HL-60/S4 (cell line): ENCODE measurements around the gene MEI1.
"Not testable (repeated sequence)": the region's sequence is repeated elsewhere in the genome, so short reads cannot be mapped to it uniquely, and the experiment has no call there.

Source experiments
- in situ Hi-C: fragments of 300-500 bp; cut with MboI; formaldehyde crosslinking; loops from 2 replicates; pipeline ENCODE4 v1.14.3; 2022; ENCODE audit warnings: low sequenced_read_pairs

MEI1 gene

GRCh38 chr22:41835462-41835861 lies 136.2 kb downstream of the MEI1 start:
- in situ Hi-C loops, result not testable (repeated sequence)

DNA sequence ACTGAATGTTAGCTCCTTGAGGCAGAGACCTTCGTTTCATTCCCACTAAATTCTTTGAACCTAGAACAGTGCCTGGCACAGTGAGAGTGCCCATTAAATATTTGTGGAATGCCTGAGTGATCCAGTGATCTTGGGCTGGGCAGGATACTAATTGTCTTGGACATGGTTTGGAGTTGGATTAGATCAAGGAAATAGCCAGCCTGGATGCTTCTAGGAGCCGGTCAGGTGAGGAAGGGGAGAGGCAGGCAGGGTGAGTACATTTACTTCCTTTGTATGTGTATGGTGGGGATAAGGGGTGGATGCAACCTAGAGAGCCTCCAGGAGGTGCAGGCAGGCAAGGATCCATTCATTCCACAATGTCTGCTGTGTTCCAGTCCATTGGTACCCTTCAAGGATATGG lies 137.2 kb downstream of the MEI1 start:
- in situ Hi-C loops, result no loop called here

- in situ Hi-C loops, result no loop called here
These were observed 139.7 kb downstream of the MEI1 start for GRCh38 chr22:41838842-41839618.

- in situ Hi-C loops, result no loop called here
These were observed 140.9 kb downstream of the MEI1 start for GRCh38 chr22:41840216-41840615.

GRCh38 chr22:41841085-41841712 lies 141.9 kb downstream of the MEI1 start:
- in situ Hi-C loops, result no loop called here

- in situ Hi-C loops, result no loop called here
These were observed 144.0 kb downstream of the MEI1 start for GRCh38 chr22:41842996-41843970.

DNA sequence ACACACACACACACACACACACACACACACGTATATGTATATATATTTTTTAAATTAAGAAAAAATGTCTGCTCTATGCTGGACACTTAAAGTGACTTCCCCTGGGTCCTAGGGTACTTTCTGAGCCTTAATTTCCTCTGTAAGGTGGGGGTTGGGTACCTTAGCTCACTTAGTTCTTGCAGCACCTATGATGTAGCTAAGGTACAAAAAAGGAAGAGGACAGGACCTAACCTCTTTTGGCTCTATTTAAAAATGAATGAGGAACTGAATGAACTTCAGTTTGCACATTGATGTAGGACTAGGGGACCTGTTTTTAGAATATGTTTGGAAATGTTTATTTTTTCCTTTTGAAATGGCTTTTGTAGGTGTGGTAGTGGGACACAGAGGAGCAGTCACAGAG lies 144.7 kb downstream of the MEI1 start:
- in situ Hi-C loops, result no loop called here

DNA sequence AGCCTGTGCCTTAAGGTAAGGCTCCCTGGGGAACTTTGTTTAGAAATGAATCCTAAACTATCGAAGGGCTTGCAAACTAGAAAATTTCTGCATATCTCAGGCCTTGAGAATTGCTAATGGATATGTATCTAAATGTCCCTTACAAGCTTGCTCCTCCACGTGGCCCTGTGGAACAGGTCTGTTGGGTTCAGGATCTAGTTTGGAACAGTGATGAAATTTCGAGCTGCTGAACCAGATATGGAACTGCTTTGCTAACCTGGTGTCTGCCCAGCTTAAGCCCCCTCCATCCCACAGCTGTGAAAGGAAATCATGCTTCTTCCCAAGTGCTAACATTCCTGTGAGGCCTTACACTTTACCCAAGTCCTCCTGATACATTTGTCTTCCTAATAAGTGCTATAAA lies 145.2 kb downstream of the MEI1 start:
- in situ Hi-C loops, result no loop called here

GRCh38 chr22:41845380-41846267 lies 146.3 kb downstream of the MEI1 start:
- in situ Hi-C loops, result no loop called here

DNA sequence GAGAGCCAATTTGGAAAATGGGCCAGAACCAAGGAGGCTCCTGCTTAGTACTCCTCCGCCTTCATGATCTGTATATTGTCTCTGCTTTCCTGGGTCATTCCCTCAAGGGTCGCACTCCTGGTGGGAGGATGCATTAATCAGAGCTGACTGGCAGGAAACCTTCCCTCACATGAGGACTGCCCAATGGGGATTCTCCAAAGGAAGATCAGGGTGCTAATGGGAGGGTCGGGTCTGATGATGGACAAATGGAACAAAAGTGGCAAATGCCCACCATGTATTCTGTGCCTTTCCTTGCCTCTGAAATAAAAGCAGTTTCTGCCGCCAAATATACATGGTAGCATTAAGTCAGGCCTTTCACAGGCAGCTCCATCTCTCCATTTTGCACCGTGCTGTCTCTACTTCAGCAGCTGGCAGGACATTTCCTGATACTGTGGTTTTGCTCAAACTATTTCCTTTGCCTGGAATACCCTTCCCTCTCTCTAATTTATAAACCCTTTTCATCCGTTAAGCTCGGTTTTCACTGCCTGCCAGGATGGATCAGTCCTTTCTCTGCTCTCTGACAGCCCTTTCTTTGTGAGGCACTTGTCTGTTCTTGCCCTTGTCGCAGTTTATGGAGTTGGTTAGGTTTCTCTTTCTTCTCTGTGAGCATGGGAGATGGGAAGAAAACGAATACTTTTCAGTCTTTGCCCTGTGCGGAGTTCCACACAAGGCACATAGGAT lies 147.1 kb downstream of the MEI1 start:
- in situ Hi-C loops, result no loop called here

DNA sequence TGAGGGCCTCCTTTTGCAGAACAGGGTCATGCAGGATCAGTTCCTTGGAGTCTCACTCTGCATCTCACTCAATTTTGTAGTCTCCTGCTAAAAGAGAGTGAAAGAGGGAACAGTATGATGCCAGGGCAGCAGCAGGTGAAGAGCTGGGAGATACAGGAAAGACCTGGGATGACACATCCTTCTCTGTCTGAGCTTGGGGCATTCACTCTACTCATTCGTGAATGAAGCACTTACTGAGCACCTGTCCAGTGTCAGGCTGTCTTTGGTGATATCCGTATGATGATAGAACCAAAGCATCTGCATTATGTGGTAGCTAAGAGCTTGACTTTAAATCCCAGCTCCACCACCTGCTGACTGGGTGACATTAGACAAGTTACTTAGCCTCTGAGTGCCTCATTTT lies 148.0 kb downstream of the MEI1 start:
- in situ Hi-C loops, result no loop called here

- in situ Hi-C loops, result no loop called here
These were observed 149.2 kb downstream of the MEI1 start for GRCh38 chr22:41848468-41848867.
